HepG2 (cell line): ENCODE measurements around the gene ASL. TPM values are rescaled to one million over a fixed set of nuclear protein-coding genes. Genes with fewer than 3 reads are reported as not detected.

Experiments
- BCL6 ChIP-seq: IDR thresholded peaks from 2 replicates; pipeline ENCODE4 v1.6.1; 2016; ENCODE audit warnings: missing genetic modification reagents, missing compliant biosample characterization
- FOXP4 ChIP-seq: sonication (generic); formaldehyde crosslinking; IDR thresholded peaks from 2 replicates; pipeline ENCODE4 v1.4.0; 2020; ENCODE audit warnings: missing genetic modification reagents
- HMGXB4 ChIP-seq, 2 experiments: sonication (generic) in 1 of 2; formaldehyde crosslinking in 1 of 2; IDR thresholded peaks; 2 replicates each; pipeline versions ENCODE4 v1.4.0 to v1.6.1; 2018 to 2020; ENCODE audit warnings: missing genetic modification reagents in 2 of 2, borderline replicate concordance in 1 of 2, low read depth in 1 of 2, mild to moderate bottlenecking in 1 of 2, missing biosample characterization in 1 of 2
- HNF4A ChIP-seq: sonication (generic); formaldehyde crosslinking; IDR thresholded peaks from 2 replicates; pipeline ENCODE4 v1.4.0; 2020; ENCODE audit warnings: missing genetic modification reagents
- KAT2B ChIP-seq: fragments of 150-350 bp; IDR thresholded peaks from 2 replicates; pipeline ENCODE4 v1.6.1; 2014; ENCODE audit warnings: low read depth, low read length, borderline replicate concordance
- NFKB2 ChIP-seq: sonication (generic); formaldehyde crosslinking; IDR thresholded peaks from 2 replicates; pipeline ENCODE4 v1.4.0; 2020; ENCODE audit warnings: missing genetic modification reagents, borderline replicate concordance
- TBL1XR1 ChIP-seq: fragments of 150-350 bp; IDR thresholded peaks from 2 replicates; pipeline ENCODE4 v1.6.1; 2014; ENCODE audit warnings: borderline replicate concordance, low read length; ENCODE audit not compliant: partially characterized antibody
- ZNF136 ChIP-seq: sonication (generic); formaldehyde crosslinking; IDR thresholded peaks from 2 replicates; pipeline ENCODE4 v1.8.1; 2022; ENCODE audit warnings: low read depth, mild to moderate bottlenecking, moderate library complexity, missing genetic modification reagents
- ZNF160 ChIP-seq: sonication (generic); formaldehyde crosslinking; IDR thresholded peaks from 2 replicates; pipeline ENCODE4 v1.8.0; 2022; ENCODE audit warnings: mild to moderate bottlenecking, inconsistent platforms, missing genetic modification reagents
- ZNF234 ChIP-seq: sonication (generic); formaldehyde crosslinking; conservative IDR thresholded peaks from 2 replicates; pipeline ENCODE4 v1.5.1; 2020; ENCODE audit warnings: mild to moderate bottlenecking, missing genetic modification reagents
- ZNF251 ChIP-seq: sonication (generic); formaldehyde crosslinking; IDR thresholded peaks from 2 replicates; pipeline ENCODE4 v1.9.0; 2021; ENCODE audit warnings: mild to moderate bottlenecking, missing genetic modification reagents
- ZNF552 ChIP-seq: sonication (generic); formaldehyde crosslinking; IDR thresholded peaks from 2 replicates; pipeline ENCODE4 v1.9.0; 2022; ENCODE audit warnings: missing genetic modification reagents, mild to moderate bottlenecking, borderline replicate concordance
- ZNF619 ChIP-seq: sonication (generic); formaldehyde crosslinking; IDR thresholded peaks from 2 replicates; pipeline ENCODE4 v1.4.0; 2020; ENCODE audit warnings: mild to moderate bottlenecking, missing genetic modification reagents
- ZNF687 ChIP-seq: sonication (generic); formaldehyde crosslinking; IDR thresholded peaks from 2 replicates; pipeline ENCODE4 v1.5.1; 2020; ENCODE audit warnings: mild to moderate bottlenecking, missing genetic modification reagents, moderate library complexity
- ZNF713 ChIP-seq: sonication (generic); formaldehyde crosslinking; IDR thresholded peaks from 2 replicates; pipeline ENCODE4 v1.4.0; 2020; ENCODE audit warnings: mild to moderate bottlenecking, missing genetic modification reagents
- ZNF891 ChIP-seq: sonication (generic); formaldehyde crosslinking; IDR thresholded peaks from 2 replicates; pipeline ENCODE4 v1.5.0; 2020; ENCODE audit warnings: mild to moderate bottlenecking, missing genetic modification reagents
- ZSCAN5A ChIP-seq: sonication (generic); formaldehyde crosslinking; IDR thresholded peaks from 2 replicates; pipeline ENCODE4 v1.8.0; 2022; ENCODE audit warnings: mild to moderate bottlenecking, missing genetic modification reagents, borderline replicate concordance
- ZXDC ChIP-seq: sonication (generic); formaldehyde crosslinking; IDR thresholded peaks from 2 replicates; pipeline ENCODE4 v1.5.0; 2020; ENCODE audit warnings: mild to moderate bottlenecking, missing genetic modification reagents
- polyA plus RNA-seq, 8 experiments: library from polyadenylated mRNA; depleted of rRNA in 3 of 8; stranded (reverse) in 7 of 8; unstranded in 1 of 8; fragments of >200 nt; fragmentation: Illumina TruSeq in 4 of 8; extraction: Trizol in 4 of 8; gene quantifications; 2 replicates each; pipeline versions ENCODE4 v1.2.1 to v1.2.3, GENCODE V29; 2011 to 2016; ENCODE audit warnings: low read depth in 4 of 8, missing spikeins in 1 of 8, mixed read lengths in 1 of 8; ENCODE audit not compliant: insufficient read depth in 1 of 8
- total RNA-seq, 5 experiments: library from RNA; depleted of rRNA; stranded (reverse); fragments of >200 nt; fragmentation: Illumina TruSeq; extraction: Trizol; gene quantifications; 2 replicates each; pipeline ENCODE4 v1.2.3, GENCODE V29; 2016; ENCODE audit warnings: low read depth in 1 of 5

The ASL gene
- total and polyA plus RNA-seq, 2 of the 13 experiments (the other 11 are each of a cell fraction or from before 2014, with no cell fraction given) = 71.4 to 96.5 TPM

GRCh38 chr7:66142334-66142733 lies 66.7 kb downstream of the ASL start (continued):
- TF ChIP-seq ZNF687 (CRISPR knock-in tag) = no peak
- no peak for TF ChIP-seq ZNF234 (CRISPR knock-in tag)
- TF ChIP-seq HNF4A (CRISPR knock-in tag) = peak; percentile 73; the same call in 1 of the 2 replicates
- TF ChIP-seq ZNF619 (CRISPR knock-in tag) = no peak
- TF ChIP-seq NFKB2 (CRISPR knock-in tag) = no peak
- TF ChIP-seq FOXP4 = peak; percentile 25; the same call in 1 of the 2 replicates
- peak in 1 of 2 experiments; percentile 45; a peak in 1 of 4 replicates for TF ChIP-seq HMGXB4 (CRISPR knock-in tag; IDR thresholded peaks at IDR 0.05; ENCODE audit: borderline replicate concordance in 1 of 2, low read depth in 1 of 2)
- TF ChIP-seq ZSCAN5A (CRISPR knock-in tag) = no peak
- TF ChIP-seq TBL1XR1 = no peak
- TF ChIP-seq ZNF552 = no peak
- no peak for TF ChIP-seq ZXDC
- no peak for TF ChIP-seq KAT2B
- TF ChIP-seq ZNF160 = no peak
- no peak for TF ChIP-seq ZNF891 (CRISPR knock-in tag)
- TF ChIP-seq ZNF713 (CRISPR knock-in tag) = no peak
- no peak for TF ChIP-seq ZNF136 (CRISPR knock-in tag)
- no peak for TF ChIP-seq ZNF251 (CRISPR knock-in tag)
- peak; percentile 74 for TF ChIP-seq BCL6 (CRISPR knock-in tag)
